MM.1S (cell line): ENCODE results near the gene ZNF740.

ENCODE experiments used
- DNase-seq: peaks from one replicate; pipeline ENCODE4 v3.0.0-alpha.2; 2015
- H2AFZ ChIP-seq: fragments of 300-600 bp; sonication (generic); 2 replicates; pipeline ENCODE4 v1.6.0; 2016; ENCODE audit warnings: antibody characterized with exemption, low read length
- H3F3A ChIP-seq: fragments of 300-600 bp; sonication (generic); 2 replicates; pipeline ENCODE4 v1.6.1; 2016; ENCODE audit warnings: mild to moderate bottlenecking, antibody characterized with exemption, low read length, moderate library complexity, mixed read lengths; ENCODE audit not compliant: insufficient read depth
- H3K27ac ChIP-seq: fragments of 300-600 bp; sonication (generic); 2 replicates; pipeline ENCODE4 v1.5.1; 2016; ENCODE audit warnings: mild to moderate bottlenecking, low read length
- H3K27me3 ChIP-seq: fragments of 300-600 bp; sonication (generic); replicated peaks from 2 replicates; pipeline ENCODE4 v1.6.0; 2016; ENCODE audit warnings: low read length; ENCODE audit not compliant: insufficient read depth
- H3K36me3 ChIP-seq: fragments of 300-600 bp; sonication (generic); replicated peaks from 2 replicates; pipeline ENCODE4 v1.6.1; 2016; ENCODE audit warnings: mild to moderate bottlenecking, low read length, mixed read lengths; ENCODE audit not compliant: insufficient read depth
- H3K4me1 ChIP-seq: fragments of 300-600 bp; sonication (generic); 2 replicates; pipeline ENCODE4 v1.6.1; 2016; ENCODE audit warnings: low read length, mixed read lengths
- H3K4me2 ChIP-seq: fragments of 300-600 bp; sonication (generic); 2 replicates; pipeline ENCODE4 v1.6.0; 2016; ENCODE audit warnings: low read depth, low read length
- H3K4me3 ChIP-seq: fragments of 300-600 bp; sonication (generic); 2 replicates; pipeline ENCODE4 v1.5.1; 2016; ENCODE audit warnings: low read length, mixed read lengths
- H3K79me2 ChIP-seq: fragments of 300-600 bp; sonication (generic); 2 replicates; pipeline ENCODE4 v1.6.1; 2016; ENCODE audit warnings: mixed run types, low read length, mixed read lengths
- H3K9ac ChIP-seq: fragments of 300-600 bp; sonication (generic); 2 replicates; pipeline ENCODE4 v1.6.1; 2016; ENCODE audit warnings: low read length, mixed read lengths
- H3K9me2 ChIP-seq: fragments of 300-600 bp; sonication (generic); replicated peaks from 2 replicates; pipeline ENCODE4 v1.6.1; 2016; ENCODE audit warnings: mild to moderate bottlenecking, low read length, mixed read lengths; ENCODE audit not compliant: insufficient read depth
- H3K9me3 ChIP-seq: fragments of 300-600 bp; sonication (generic); replicated peaks from 2 replicates; pipeline ENCODE4 v1.6.1; 2016; ENCODE audit warnings: mild to moderate bottlenecking, low read length, mixed read lengths; ENCODE audit not compliant: insufficient read depth
- H4K20me1 ChIP-seq: fragments of 300-600 bp; sonication (generic); 2 replicates; pipeline ENCODE4 v1.6.1; 2016; ENCODE audit warnings: mild to moderate bottlenecking, low read length, moderate library complexity, mixed read lengths; ENCODE audit not compliant: insufficient read depth
- EZH2 ChIP-seq: fragments of 300-600 bp; sonication (generic); optimal IDR thresholded peaks from 2 replicates; pipeline ENCODE3; 2017; ENCODE audit warnings: low read depth, mild to moderate bottlenecking, antibody characterized with exemption, low read length, mixed read lengths
- EZH2phosphoT487 ChIP-seq: fragments of 300-600 bp; sonication (generic); IDR thresholded peaks from 2 replicates; pipeline ENCODE4 v1.6.1; 2018; ENCODE audit warnings: antibody characterized with exemption, low read length
- TF ChIP-seq, protein P1 (sequence below): fragments of 300-600 bp; sonication (generic); IDR thresholded peaks from 2 replicates; pipeline ENCODE4 v1.5.1; 2016; ENCODE audit warnings: antibody characterized with exemption, low read length, mixed read lengths

Gene ZNF740

GRCh38 chr12:53215497-53215896 is 35.0 kb downstream of the ZNF740 start:
- H3K4me2 ChIP-seq: no peak overlapping the region
- peaks cover 22% of the 10 kb centered on the region for H3F3A ChIP-seq
- TF ChIP-seq, protein P1, sequence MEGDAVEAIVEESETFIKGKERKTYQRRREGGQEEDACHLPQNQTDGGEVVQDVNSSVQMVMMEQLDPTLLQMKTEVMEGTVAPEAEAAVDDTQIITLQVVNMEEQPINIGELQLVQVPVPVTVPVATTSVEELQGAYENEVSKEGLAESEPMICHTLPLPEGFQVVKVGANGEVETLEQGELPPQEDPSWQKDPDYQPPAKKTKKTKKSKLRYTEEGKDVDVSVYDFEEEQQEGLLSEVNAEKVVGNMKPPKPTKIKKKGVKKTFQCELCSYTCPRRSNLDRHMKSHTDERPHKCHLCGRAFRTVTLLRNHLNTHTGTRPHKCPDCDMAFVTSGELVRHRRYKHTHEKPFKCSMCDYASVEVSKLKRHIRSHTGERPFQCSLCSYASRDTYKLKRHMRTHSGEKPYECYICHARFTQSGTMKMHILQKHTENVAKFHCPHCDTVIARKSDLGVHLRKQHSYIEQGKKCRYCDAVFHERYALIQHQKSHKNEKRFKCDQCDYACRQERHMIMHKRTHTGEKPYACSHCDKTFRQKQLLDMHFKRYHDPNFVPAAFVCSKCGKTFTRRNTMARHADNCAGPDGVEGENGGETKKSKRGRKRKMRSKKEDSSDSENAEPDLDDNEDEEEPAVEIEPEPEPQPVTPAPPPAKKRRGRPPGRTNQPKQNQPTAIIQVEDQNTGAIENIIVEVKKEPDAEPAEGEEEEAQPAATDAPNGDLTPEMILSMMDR: no peak
- TF ChIP-seq EZH2phosphoT487 (no peak), EZH2 (no peak)
- H3K27ac ChIP-seq: no peak overlapping the region
- no peak overlapping the region for H3K9ac ChIP-seq
- peaks cover 43% of the 10 kb centered on the region for H3K79me2 ChIP-seq
- peaks cover 22% of the 10 kb centered on the region for H3K4me1 ChIP-seq
- no peaks in the 10 kb centered on the region for H3K9me2 ChIP-seq
- H3K9me3 ChIP-seq: no peaks in the 10 kb centered on the region
- no peak overlapping the region for H3K4me3 ChIP-seq
- H4K20me1 ChIP-seq: no peaks in the 10 kb centered on the region
- H3K36me3 ChIP-seq: no peaks in the 10 kb centered on the region
- DNase-seq: no peak
- H2AFZ ChIP-seq: no peak overlapping the region
- H3K27me3 ChIP-seq: no peaks in the 10 kb centered on the region

- Histone ChIP-seq H3K9me3 (no peaks in the 10 kb centered on the region), H4K20me1 (no peaks in the 10 kb centered on the region), H3K27me3 (no peaks in the 10 kb centered on the region), H2AFZ (no peak overlapping the region), H3K4me1 (peaks cover 19% of the 10 kb centered on the region), H3K4me2 (no peak overlapping the region), H3K79me2 (peaks cover 37% of the 10 kb centered on the region), H3K36me3 (no peaks in the 10 kb centered on the region), H3K27ac (no peak overlapping the region), H3K4me3 (no peak overlapping the region), H3K9ac (no peak overlapping the region), H3K9me2 (no peaks in the 10 kb centered on the region), H3F3A (peaks cover 22% of the 10 kb centered on the region)
- no peak for TF ChIP-seq EZH2phosphoT487
- no peak for DNase-seq
These were observed 36.8 kb downstream of the ZNF740 start for GRCh38 chr12:53217051-53217930.

- H4K20me1 ChIP-seq: no peaks in the 10 kb centered on the region
- peaks cover 35% of the 10 kb centered on the region for H3K79me2 ChIP-seq
- H3K36me3 ChIP-seq: no peaks in the 10 kb centered on the region
- H3F3A ChIP-seq: peaks cover 18% of the 10 kb centered on the region
- no peaks in the 10 kb centered on the region for H3K9me2 ChIP-seq
- no peak overlapping the region for H2AFZ ChIP-seq
- DNase-seq: no peak
- no peak overlapping the region for H3K9ac ChIP-seq
- no peaks in the 10 kb centered on the region for H3K9me3 ChIP-seq
- TF ChIP-seq, protein P1: no peak
- TF ChIP-seq EZH2phosphoT487 (no peak), EZH2 (no peak)
- H3K27ac ChIP-seq: no peak overlapping the region
- no peaks in the 10 kb centered on the region for H3K27me3 ChIP-seq
- H3K4me3 ChIP-seq: no peak overlapping the region
- H3K4me2 ChIP-seq: no peak overlapping the region
- H3K4me1 ChIP-seq: peaks cover 19% of the 10 kb centered on the region
These were observed 37.4 kb downstream of the ZNF740 start for GRCh38 chr12:53217931-53218307.
